ENCODE data around the gene CXorf38.
A peak's percentile ranks its signal among the peaks of the same experiment; 100 is the strongest.
"Not testable (repeated sequence)": the region's sequence is repeated elsewhere in the genome, so short reads cannot be mapped to it uniquely, and the experiment has no call there.

The CXorf38 gene

GRCh38 chrX:40623665-40624064, 23.7 kb downstream of the CXorf38 start:
- DNase-seq: no peak

- DNase-seq: no peak
Observed at GRCh38 chrX:40623139-40623536, 24.2 kb downstream of the CXorf38 start, which contains the start of gene MPC1L. Gene MPC1L, plus strand, starts transcription at chrX:40623428. Its CDS starts 138 bp downstream, at chrX:40623566.

GRCh38 chrX:40622479-40623138, 24.8 kb downstream of the CXorf38 start:
- no peak for DNase-seq

- no peak for DNase-seq
Observed at GRCh38 chrX:40617566-40617965, 29.8 kb downstream of the CXorf38 start.

GRCh38 chrX:40615976-40616375, 31.4 kb downstream of the CXorf38 start:
- no peak for DNase-seq

GRCh38 chrX:40612511-40612910, 34.9 kb downstream of the CXorf38 start:
- no peak for DNase-seq

- no peak for DNase-seq
Observed at GRCh38 chrX:40607381-40607780, 40.0 kb downstream of the CXorf38 start.

GRCh38 chrX:40603446-40603845, 43.9 kb downstream of the CXorf38 start:
- no peak for DNase-seq

GRCh38 chrX:40589616-40590321, 57.6 kb downstream of the CXorf38 start:
- DNase-seq: not testable (repeated sequence)

GRCh38 chrX:40587623-40588022, 59.7 kb downstream of the CXorf38 start:
- DNase-seq: not testable (repeated sequence)

GRCh38 chrX:40582811-40583210, 64.5 kb downstream of the CXorf38 start:
- no peak for DNase-seq

- not testable (repeated sequence) for DNase-seq
Observed at GRCh38 chrX:40582178-40582577, 65.2 kb downstream of the CXorf38 start.

GRCh38 chrX:40581336-40581920, 65.9 kb downstream of the CXorf38 start:
- DNase-seq: peak; percentile 1

- DNase-seq: peak; percentile 92
Observed at GRCh38 chrX:40580537-40581335, 66.6 kb downstream of the CXorf38 start, which contains the start of gene ATP6AP2. Gene ATP6AP2, plus strand, starts transcription at chrX:40580970. Its CDS starts 96 bp downstream, at chrX:40581066.

- DNase-seq: peak; percentile 2
Observed at GRCh38 chrX:40579900-40580536, 67.3 kb downstream of the CXorf38 start.

- DNase-seq: no peak
Observed at GRCh38 chrX:40579141-40579540, 68.2 kb downstream of the CXorf38 start.

- DNase-seq: no peak
Observed at GRCh38 chrX:40578039-40578695, 69.2 kb downstream of the CXorf38 start.
